ENCODE results near the gene ERO1B.

Gene ERO1B

GRCh38 chr1:236269439-236269838 is 12.3 kb downstream of the ERO1B start:
- no peak for DNase-seq (ENCODE audit: extremely low read depth, low read depth)
- no peak for TF ChIP-seq CTCF (IDR thresholded peaks at IDR 0.05; ENCODE audit: low read depth, low read length)

GRCh38 chr1:236261898-236262297 is 19.9 kb downstream of the ERO1B start:
- DNase-seq (ENCODE audit: extremely low read depth, low read depth), result no peak
- TF ChIP-seq CTCF (IDR thresholded peaks at IDR 0.05; ENCODE audit: low read depth, low read length), result no peak

- no peak for TF ChIP-seq CTCF (IDR thresholded peaks at IDR 0.05; ENCODE audit: low read depth, low read length)
- DNase-seq (ENCODE audit: extremely low read depth, low read depth), result no peak
Observed at GRCh38 chr1:236261033-236261432, 20.7 kb downstream of the ERO1B start.

DNA sequence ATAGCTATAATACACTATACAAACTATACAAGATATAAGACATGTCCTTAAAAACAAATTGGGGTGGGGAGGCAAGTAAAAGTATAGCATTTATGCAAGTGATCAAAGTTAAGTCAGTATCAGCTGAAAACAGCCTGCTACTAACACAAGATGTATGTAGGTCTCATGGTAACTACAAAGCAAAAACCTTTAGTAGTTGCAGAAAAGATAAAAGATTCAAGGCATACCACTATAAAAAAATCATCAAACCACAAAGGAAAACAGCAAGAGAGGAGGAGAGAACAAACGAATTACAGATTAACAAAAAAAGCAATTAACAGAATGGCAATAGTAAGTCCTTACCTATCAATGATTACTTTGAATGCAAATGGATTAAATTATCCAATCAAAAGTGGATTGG is 22.7 kb downstream of the ERO1B start:
- no peak for TF ChIP-seq CTCF (IDR thresholded peaks at IDR 0.05; ENCODE audit: low read depth, low read length)
- no peak for DNase-seq (ENCODE audit: extremely low read depth, low read depth)

DNA sequence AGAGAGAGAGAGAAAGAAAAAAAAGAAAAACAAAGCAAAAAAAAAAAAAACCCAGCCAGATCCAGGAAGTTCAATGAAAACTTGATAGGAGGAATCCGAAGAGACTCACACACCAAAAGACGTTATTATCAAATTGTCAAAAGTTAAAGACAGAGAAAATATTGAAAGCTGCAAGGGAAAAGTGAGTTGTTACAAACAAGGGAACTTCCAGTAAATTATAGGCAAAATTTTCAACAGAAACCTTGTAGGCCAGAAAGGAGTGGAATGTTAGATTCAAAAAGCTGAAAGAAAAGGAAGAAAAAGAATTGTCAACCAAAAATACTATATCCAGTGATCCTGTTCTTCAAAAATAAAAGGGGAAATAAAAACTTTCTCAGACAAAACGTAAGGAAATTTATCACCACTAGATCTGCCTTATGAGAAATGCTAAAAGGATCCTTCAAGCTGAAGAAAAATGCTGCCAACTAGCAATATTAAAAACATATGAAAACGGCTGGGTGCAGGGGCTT is 23.6 kb downstream of the ERO1B start:
- DNase-seq (ENCODE audit: extremely low read depth, low read depth), result no peak
- no peak for TF ChIP-seq CTCF (IDR thresholded peaks at IDR 0.05; ENCODE audit: low read depth, low read length)

DNA sequence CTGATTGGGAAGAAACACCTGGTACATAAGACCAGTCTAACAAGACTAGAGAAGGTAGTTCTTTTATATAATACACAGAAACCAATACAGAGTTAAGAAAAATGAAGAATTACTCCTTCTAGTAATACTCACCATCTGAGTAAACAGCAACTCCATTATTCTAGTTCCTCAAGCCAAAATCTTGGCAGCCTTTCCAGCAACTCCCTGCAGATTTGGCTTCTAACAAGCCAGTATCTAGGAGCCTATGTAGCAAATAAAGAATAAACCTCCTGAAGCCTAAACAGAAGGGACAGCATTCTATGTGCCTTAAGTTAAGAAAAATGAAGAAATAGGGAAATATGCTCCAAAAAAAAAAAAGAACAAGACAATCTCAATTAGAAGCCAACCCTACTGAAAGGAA is 24.5 kb downstream of the ERO1B start:
- no peak for DNase-seq (ENCODE audit: extremely low read depth, low read depth)
- no peak for TF ChIP-seq CTCF (IDR thresholded peaks at IDR 0.05; ENCODE audit: low read depth, low read length)

DNA sequence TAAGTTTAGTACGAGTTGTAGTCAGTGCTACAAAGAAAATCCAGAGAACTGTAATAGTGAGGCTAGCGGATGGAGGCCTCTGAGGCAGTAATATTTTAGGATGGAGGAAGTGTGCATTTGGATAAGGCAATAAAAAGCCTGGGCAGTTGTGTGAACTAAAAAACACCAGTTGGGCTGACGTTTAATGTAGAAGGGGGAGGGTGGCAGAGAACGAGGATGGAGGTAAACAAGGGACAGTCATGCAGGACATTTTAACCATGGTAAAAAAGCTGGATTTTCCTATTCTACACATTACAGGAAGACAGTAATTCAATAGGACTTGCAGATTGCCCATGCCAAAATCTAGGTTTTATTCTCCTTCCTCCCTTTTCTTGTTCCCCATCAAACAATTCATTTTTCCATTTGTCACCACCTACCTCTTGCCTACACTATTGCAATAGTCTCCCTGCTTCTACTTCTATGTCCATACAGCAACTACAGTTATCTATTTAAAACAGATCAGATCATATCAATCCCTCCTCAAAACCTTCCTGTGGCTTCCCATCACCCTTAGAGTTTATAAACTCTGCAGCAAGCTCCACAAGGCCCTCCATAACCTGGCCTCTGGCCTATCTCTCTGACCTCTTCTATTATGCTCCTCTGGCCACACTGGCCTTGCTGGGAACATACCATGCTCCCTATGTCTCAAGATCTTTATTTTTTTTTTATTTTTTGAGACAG is 27.7 kb downstream of the ERO1B start:
- no peak for TF ChIP-seq CTCF (IDR thresholded peaks at IDR 0.05; ENCODE audit: low read depth, low read length)

More for the DNA sequence above, 27.7 kb downstream of the ERO1B start:
- no peak for DNase-seq (ENCODE audit: extremely low read depth, low read depth)

All from AG09319 (cell line).